ENCODE results near the gene ENPP3.

The ENPP3 gene

DNA sequence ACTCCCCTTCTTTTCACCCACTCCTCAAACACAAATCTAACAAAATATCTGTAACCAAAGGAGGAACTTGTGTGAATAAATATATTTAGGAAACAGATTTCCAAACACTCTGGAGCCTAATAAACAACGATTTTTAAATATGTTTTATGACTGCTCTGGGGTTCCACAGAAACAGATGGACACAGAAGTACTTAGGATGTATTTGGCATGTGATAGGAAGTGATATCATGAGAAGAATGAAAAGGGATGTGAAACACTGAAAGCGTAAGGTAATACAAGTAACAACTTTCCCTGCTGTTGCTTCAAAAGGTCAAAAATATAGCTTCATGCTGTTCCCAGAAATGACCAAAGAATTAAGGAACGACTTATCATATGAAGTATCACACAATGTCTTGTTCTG lies 144.6 kb downstream of the ENPP3 start:
- DNase-seq (ENCODE audit: low read depth): no peak
- TF ChIP-seq, protein P1, sequence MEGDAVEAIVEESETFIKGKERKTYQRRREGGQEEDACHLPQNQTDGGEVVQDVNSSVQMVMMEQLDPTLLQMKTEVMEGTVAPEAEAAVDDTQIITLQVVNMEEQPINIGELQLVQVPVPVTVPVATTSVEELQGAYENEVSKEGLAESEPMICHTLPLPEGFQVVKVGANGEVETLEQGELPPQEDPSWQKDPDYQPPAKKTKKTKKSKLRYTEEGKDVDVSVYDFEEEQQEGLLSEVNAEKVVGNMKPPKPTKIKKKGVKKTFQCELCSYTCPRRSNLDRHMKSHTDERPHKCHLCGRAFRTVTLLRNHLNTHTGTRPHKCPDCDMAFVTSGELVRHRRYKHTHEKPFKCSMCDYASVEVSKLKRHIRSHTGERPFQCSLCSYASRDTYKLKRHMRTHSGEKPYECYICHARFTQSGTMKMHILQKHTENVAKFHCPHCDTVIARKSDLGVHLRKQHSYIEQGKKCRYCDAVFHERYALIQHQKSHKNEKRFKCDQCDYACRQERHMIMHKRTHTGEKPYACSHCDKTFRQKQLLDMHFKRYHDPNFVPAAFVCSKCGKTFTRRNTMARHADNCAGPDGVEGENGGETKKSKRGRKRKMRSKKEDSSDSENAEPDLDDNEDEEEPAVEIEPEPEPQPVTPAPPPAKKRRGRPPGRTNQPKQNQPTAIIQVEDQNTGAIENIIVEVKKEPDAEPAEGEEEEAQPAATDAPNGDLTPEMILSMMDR (conservative IDR thresholded peaks at IDR 0.05; ENCODE audit: low read depth, low read length): no peak

DNA sequence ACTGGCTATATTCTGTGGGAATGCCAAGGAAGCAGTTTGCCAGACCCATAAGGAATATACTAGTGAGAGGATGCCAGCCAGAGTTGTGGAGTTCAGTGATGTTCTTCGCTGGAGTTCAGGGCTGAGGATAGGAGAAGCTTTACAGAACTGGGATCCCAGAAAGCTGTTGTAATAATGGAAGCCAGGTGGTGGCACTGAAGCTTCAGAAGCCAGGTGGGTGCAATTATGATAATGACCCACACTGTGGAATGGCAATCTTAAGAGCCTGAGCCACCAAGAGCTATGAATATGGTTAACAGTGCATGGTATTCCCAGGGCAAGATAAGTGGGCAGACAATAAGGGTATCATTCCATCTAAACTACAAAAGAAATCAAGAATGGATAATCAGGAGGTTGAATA lies 145.7 kb downstream of the ENPP3 start:
- TF ChIP-seq, protein P1 (conservative IDR thresholded peaks at IDR 0.05; ENCODE audit: low read depth, low read length): peak; percentile 12
- H3K4me3 ChIP-seq (ENCODE audit: low read length): no peak overlapping the region
- DNase-seq (ENCODE audit: low read depth): no peak

More for the DNA sequence above, 144.6 kb downstream of the ENPP3 start:
- no peak overlapping the region for H3K4me3 ChIP-seq (ENCODE audit: low read length)

DNA sequence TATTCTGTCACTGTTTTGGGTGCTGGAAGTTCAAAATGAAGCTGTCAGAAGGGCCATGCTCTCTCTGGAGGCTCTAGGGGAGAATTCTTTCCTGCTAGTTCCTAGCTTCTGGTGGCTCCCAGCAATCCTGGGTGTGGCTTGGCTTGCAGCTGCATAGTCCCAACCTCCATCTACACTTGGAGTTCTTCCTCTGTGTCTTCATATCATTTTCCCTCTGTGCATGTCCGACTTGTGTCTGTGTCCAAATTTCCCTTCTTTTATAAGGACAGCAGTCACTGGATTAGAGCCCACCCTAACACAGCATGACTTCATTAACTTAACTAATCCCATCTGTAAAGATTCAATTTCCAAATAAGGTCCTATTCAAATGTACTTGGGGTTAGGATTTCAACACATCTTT lies 147.5 kb downstream of the ENPP3 start:
- no peak overlapping the region for H3K4me3 ChIP-seq (ENCODE audit: low read length)

DNA sequence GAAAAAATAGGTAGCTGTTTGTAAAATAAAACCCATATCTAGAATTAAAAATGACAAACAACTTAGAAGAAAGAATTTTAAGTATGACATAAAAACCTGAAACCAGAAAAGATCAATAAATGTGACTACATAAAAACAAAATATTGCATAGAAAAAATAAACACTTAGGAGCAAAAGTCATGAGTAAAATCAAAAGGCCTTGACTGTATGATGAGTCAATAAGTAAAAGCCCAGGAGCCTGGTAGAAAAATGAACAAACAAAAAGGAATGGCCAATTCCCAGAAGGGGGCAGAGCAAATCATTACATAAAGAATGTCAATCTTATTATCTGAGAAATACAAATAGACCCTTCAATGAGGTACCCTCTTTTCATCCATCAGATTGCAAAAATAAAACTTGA lies 150.0 kb downstream of the ENPP3 start:
- no peak for DNase-seq (ENCODE audit: low read depth)
- H3K4me3 ChIP-seq (ENCODE audit: low read length): no peak overlapping the region
- TF ChIP-seq, protein P1 (conservative IDR thresholded peaks at IDR 0.05; ENCODE audit: low read depth, low read length): no peak

More for the DNA sequence above, 147.5 kb downstream of the ENPP3 start:
- no peak for DNase-seq (ENCODE audit: low read depth)
- TF ChIP-seq, protein P1 (conservative IDR thresholded peaks at IDR 0.05; ENCODE audit: low read depth, low read length): no peak

DNA sequence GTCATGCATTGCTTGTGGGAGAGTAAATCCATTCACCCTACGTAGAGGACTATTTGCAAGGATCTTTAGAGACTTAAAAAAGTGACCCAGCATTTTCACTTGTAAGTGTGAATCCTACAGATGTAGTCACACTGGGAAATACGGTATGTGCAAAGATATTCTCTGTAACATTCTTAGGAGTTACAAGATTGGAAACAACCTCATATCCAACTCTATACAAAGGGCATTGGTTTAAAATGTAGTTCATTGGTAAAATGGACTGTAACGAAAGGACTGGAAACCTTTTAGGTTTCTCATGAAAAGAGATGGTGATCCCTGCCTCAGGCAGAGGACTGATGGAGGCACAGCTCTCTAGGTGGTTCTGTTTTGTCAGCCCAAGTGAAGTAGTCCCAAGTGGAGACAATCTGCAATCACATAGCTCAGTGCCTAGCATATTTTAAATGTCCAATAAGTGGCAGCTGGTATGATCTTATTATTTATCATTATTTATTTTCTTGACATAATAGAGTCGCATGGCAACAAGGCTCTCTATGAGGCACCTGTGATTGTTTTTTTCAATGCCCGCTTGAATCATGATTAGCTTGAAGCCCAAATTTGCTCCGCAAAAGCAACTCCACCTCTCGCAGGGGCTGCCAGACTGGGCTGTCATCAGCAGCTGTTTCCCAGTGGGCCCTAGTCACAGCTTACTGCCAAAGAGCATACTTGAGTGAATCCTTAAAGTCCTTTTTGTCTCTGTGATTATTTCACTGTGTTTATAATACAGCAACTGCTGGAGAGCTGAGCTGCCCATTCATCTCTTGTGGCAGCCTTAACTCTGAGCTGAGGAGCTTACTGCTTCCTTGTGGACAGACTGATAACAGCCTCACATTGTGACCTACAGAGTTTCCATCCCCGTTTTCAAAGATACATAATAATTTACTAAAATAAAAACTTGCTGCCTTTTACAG lies 150.9 kb downstream of the ENPP3 start:
- H3K4me3 ChIP-seq (ENCODE audit: low read length): no peak overlapping the region
- no peak for DNase-seq (ENCODE audit: low read depth)
- TF ChIP-seq, protein P1 (conservative IDR thresholded peaks at IDR 0.05; ENCODE audit: low read depth, low read length): peak; percentile 16

DNA sequence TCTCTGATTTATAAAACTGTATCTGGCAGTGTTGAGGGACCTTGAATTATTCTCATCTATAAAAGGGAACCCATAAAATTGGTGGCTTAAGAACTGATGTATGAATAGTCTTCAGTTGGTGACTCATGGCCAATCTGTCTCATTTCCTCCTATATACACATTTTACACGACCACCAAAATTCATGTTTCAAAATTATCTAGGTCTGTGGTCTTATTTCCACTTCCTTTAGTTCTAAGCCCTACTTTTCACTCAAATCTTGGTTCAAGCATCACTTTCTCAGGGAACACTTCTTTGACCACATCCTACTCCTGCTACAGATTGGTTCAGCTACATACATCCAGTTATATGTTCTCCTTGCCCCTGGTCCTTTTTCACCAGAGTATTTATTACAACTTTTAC lies 152.1 kb downstream of the ENPP3 start:
- H3K4me3 ChIP-seq (ENCODE audit: low read length): no peak overlapping the region
- TF ChIP-seq, protein P1 (conservative IDR thresholded peaks at IDR 0.05; ENCODE audit: low read depth, low read length): no peak
- DNase-seq (ENCODE audit: low read depth): no peak

DNA sequence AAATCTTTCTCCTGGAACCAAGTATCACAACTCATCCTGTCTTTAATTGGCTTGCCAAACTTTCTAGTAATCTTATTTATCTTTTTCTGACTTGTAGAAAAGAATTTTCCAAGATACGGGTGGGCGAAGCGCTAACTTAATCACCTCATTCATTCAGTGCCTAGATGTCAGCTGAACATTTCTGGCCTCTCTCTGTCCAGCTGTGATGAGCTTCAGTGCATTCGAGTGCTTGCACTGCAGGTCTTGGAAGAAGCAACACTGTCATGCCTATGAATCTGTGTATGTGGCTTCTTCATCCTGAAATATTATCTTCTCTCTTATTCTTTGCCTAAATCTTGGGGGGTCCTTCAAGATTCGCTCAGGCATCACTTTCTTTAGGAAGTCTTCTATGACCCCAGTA lies 154.4 kb downstream of the ENPP3 start:
- TF ChIP-seq, protein P1 (conservative IDR thresholded peaks at IDR 0.05; ENCODE audit: low read depth, low read length): no peak
- DNase-seq (ENCODE audit: low read depth): no peak
- H3K4me3 ChIP-seq (ENCODE audit: low read length): no peak overlapping the region

All from retinal pigment epithelial cell (primary cell).